Measurements from ENCODE around the gene KRT85.
"Not testable (repeated sequence)": the region's sequence is repeated elsewhere in the genome, so short reads cannot be mapped to it uniquely, and the experiment has no call there.

The KRT85 gene

DNA sequence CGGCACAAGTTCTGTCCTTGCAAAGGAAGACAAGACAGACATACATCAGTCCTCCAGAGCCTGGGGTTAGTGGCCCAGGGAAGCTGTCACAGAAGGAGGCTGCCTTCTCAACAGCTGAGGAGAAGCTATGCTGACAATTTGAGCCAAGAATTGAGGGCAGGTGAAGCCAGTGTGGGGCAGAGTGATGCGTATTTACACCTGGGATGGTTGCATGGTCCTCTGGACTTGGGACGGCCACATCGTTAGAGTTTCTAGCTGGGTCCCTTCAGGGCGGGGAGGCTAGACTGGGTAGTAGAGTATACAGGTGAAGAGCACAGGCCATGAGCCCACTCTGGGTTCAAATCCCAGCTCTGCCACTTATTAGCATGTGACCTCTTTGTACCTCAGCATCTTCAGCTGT, 16.5 kb downstream of the KRT85 start:
- no peak overlapping the region for H3K4me3 ChIP-seq (ENCODE audit: low read depth, low read length)

DNA sequence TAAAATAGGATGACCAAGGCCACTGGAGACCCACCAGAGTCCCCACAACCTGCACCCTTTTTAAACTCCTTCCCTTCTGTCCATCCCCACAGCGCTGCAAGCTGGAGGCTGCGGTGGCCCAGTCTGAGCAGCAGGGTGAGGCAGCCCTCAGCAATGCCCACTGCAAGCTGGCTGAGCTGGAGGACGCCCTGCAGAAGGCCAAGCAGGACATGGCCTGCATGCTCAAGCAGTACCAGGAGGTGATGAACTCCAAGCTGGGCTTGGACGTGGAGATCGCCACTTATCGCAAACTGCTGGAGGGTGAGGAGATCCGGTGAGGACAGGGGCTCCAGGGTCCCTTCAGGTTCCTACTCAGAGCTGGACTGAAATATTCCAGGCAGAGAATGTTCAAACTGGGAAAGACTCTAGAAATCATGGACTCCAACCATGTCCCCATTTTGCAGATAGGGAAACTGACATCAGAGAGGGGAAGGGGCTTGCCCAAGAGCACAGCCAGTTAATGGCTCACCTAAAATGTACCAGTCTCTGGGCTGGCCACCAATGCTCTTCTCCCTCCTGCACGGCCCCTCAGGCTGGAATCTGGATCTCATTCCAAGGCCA, 17.2 kb downstream of the KRT85 start:
- H3K4me3 ChIP-seq (ENCODE audit: low read depth, low read length), result no peak overlapping the region

DNA sequence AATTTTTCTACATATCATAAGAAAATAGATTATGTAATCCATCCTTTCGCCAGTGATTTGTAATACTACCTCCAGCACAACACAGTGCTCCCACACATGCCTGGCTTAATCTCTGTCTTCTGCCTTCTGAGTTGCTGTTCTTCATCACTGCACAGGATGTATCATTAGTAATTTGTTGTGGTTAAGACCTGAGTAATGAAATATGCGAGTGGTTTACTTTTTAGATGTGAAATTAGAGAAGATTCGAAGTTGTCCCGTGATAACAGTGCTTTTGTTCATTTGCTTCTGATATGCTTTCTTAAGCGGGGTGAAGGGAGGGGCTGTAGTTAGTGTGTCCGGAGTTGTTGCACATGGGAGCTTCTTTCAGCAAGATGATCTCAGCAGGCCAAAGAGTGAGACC, 18.1 kb downstream of the KRT85 start:
- H3K4me3 ChIP-seq (ENCODE audit: low read depth, low read length), result no peak overlapping the region

DNA sequence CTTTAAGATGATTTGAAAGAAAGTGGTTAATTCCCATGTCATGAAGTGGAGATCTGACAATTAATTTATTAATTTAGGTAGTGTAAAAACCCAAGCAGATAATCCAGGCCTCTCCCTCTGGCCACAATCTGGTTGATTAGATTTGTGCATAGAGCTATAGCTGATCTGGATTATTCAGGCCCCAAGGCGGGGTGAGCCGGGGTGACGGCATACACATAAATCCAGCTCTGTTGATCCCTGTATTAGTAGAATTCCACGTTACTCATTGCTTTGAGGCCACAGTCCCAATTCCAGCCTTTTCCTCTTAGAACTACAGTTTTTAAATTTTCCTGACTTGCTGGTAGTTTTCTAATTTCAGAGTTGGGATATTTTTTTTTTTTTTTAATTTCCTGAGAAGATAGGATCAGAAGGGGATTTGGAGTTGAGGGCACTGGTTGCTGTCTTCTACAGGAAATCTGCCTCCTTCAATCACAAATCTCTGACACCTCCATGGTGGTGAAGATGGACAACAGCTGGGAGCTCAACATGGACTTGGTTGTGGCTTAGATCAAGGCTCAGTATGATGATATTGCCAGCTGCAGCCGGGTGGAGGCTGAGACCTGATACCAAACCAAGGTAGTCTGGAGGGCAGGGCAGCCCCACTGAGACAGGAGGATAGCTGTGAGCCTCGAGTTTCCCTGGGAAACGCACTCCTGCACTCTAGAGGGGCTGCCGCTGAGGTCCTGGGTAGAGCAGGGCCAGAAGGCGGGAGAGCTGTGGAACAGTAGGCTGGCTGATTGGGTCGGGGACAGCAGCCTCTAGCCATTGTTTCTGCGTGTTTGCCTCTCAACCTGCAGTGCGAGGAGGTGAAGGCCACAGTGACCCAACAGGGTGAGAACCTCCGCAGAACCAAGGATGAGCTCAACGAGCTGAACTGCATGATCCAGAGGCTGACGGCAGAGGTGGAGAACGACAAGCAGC, 19.4 kb downstream of the KRT85 start:
- H3K4me3 ChIP-seq (ENCODE audit: low read depth, low read length), result no peak overlapping the region

DNA sequence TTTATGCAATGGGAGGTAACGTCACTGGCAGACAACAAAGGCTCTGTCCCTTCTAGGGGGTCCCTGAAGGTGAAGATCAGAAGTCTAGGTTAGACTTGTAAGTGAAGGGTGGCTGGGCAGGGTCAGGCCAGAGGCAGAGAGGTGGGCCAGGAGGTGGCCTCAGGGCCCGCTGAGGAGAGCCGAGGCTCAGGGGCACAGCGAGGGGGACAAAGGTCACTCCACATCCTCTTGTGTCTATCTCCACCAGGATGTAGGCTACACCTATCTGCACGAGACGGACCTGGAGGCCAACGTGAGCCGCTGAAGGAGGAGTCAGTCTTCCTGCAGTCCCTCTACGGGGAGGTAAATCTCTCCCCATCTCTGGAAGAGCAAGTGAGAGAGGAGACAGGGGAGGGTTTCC, 20.3 kb downstream of the KRT85 start:
- H3K4me3 ChIP-seq (ENCODE audit: low read depth, low read length), result no peak overlapping the region

DNA sequence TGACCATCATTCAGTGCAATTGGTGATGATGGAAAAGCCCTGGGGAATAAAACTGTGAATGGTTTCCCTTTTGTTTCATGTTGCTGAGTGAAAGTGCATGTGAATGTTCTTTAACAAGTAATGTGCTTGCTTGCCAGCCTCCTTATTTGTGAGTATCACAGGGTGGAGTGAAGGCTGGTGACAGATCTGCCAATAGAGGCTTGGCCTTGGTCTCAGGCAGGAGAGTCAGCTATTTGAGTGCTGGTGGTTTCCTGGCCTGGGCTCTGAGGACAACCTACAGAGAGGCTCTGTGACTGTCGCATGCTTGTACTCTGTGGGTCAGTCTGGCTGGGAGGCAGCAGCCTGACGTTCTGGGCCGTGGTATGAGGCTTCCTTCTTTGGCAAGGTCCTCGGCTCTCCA, 20.7 kb downstream of the KRT85 start:
- H3K4me3 ChIP-seq (ENCODE audit: low read depth, low read length), result no peak overlapping the region

DNA sequence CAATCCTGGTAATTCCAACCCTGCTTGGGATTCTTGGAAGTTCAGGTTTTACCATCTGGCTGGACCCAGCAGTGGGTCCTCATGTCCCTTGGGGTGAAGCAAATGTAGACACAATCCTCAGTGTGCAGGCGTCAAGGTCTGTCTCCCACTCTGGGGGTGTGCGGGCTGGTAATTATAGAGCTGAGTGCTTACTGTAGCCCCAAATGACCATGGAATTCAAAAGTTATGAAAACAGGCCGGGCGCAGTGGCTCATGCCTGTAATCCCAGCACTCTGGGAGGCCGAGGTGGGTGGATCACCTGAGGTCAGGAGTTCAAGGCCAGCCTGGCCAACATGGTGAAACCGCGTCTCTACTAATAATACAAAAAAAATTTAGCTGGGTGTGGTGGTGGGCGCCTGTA, 22.2 kb downstream of the KRT85 start:
- H3K4me3 ChIP-seq (ENCODE audit: low read depth, low read length), result not testable (repeated sequence)

DNA sequence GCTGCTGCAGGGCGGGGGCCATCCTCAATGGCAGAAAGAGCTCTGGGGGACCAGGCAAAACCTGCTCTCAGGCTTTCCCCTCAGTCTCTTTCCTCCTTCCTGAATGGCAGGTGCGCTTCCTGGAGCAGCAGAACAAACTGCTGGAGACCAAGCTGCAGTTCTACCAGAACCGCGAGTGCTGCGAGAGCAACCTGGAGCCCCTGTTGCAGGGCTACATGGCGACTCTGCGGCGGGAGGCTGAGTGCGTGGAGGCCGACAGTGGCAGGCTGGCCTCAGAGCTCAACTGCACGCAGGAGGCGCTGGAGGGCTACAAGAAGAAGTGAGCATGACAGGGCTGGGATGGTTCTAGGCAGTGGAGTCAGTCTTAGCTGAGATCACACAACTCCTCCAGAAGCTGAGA, 23.2 kb downstream of the KRT85 start:
- H3K4me3 ChIP-seq (ENCODE audit: low read depth, low read length), result no peak overlapping the region

DNA sequence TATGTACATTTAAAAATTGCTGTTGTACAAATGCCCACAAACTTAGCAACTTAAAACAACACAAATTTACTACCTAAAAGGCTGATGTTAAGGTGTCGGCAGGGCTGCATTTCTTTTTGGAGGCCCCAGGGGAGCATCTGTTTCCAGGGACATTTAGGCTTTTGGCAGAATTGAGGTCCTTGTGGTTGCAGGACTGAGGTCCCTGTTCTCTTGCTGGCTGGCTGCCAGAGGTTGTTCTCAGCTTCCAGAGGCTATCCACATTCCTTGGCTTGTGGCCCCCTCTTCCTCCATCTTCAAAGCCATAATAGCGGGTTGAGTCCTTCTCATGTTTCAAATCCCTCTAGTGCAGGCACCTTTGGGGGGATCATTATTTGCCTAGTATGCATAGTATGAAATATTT, 23.7 kb downstream of the KRT85 start:
- H3K4me3 ChIP-seq (ENCODE audit: low read depth, low read length), result no peak overlapping the region

DNA sequence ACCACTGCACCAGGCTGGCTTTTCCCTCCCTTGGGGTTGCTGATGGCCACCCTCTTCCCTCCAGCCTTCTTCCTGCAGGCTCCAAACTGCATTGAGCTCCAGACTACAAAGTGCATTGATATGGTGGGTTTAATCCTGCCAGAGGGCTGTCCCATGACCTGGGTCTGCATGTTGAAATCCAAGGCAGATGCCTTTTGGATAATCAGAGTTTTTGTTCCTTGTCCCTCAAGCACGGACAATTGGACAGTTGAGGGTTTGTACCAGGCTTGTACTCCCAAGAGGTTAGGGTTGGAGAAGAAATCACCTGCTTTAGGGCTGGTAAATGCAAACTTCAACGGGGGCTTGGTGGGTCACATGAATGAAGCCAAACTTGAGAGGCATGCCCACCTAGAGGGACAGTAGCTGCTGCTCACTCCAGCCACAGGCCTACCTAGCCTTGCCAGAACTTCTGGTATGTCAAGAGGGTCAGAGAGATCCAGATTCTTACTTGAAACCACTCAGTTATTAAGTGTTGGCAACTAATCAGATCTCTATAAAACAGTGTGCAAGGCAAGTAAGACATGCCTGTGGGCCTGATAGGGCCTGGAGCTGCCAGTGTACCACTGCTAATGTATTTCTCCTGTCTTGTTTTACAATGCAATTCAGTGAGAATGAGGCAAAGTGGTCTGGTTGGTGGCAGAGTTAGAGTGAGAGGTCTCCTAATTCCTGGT, 24.3 kb downstream of the KRT85 start:
- no peak overlapping the region for H3K4me3 ChIP-seq (ENCODE audit: low read depth, low read length)

DNA sequence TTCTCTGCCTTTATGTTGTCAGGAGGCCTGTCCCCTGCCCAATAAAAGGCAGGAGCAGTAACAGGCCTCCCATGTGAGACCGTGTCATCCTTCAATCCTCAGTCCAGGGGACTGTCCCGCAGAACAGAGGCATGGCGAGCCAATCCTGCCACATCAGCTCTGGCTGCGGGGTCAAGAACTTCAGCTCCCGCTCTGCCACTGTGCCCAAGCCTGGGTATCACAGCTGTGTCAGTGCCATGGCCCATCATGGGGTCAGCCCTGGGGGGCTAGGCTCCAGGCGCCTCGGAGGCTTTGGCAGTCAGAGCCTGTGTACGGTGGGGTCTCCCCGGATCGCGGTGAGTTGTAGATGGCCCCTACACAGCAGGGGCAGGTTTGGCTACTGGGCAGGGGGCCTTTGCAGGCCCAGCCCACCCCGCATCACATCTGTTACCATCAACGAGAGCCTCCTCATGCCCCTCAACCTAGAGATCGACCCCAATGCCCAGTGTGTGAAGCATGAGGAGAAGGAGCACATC, 26.2 kb downstream of the KRT85 start:
- H3K4me3 ChIP-seq (ENCODE audit: low read depth, low read length), result no peak overlapping the region

DNA sequence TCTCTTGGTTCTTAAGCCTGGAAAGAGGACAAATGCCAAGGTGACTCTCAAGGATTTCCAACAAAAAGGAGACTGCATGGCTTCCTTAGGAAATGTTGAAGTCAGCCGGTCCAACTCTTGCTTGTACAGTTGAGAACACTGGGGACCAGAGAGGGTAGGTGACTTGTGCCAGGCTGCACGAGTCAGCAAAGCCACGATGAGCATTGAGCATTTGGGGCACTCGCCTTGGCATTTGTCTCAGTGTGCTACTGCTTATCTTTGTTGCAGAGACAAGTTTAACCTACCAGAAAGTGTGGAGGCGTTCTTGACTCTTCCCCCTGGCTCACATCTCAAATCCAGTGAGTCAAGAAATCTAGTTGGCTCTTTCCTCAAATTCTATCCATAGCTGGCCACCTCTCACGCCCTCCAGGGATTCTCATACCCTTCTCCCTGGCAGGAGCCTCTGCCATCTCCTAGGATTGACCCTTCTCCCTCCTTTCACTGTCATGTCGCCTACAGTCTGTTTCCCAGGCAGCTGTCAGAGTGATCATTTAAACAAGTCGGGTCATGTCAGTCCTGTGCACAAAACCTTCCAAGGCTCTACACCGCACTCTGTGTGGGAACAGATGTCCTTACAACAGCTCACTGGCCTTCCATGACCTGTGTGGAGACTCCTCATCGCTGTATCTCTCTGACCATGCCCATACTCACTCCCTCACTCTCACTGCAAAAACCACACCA, 28.9 kb downstream of the KRT85 start:
- H3K4me3 ChIP-seq (ENCODE audit: low read depth, low read length), result no peak overlapping the region

DNA sequence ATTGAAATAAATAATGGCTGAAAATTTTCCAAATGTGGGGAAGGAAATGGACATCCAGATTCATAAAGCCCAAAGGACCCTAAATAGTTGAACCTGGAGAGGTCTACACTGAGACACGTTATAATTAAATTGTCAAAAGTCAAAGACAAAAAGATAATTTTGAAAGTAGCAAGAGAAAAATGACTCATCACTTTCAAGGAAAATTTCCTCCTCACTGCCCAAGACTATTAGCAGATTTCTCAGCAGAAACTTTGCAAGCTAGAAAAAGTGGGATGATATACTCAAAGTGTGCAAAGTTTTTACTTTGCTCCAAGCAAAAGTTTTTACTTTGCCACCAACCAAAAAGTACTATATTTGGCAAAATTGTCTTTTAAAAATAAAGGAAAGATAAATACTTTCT, 30.2 kb downstream of the KRT85 start:
- no peak overlapping the region for H3K4me3 ChIP-seq (ENCODE audit: low read depth, low read length)

DNA sequence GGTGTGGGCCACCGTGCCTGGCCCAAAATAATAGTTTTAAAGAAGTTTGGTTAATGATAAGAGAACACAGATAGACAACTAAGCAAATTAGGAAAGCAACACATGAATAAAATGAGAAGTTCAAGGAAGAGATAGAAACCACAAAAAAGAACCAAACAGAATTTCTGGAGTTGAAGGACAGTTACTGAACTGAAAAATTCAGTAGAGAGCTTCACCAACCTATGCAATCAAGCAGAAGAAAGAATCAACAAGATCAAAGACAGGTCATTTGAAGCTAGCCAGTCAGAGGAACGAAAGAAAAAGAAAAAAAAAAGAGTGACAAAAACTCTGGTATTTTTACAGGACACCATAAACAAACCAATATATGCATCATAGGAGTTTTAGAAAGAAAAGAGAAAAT, 30.6 kb downstream of the KRT85 start:
- H3K4me3 ChIP-seq (ENCODE audit: low read depth, low read length), result no peak overlapping the region

DNA sequence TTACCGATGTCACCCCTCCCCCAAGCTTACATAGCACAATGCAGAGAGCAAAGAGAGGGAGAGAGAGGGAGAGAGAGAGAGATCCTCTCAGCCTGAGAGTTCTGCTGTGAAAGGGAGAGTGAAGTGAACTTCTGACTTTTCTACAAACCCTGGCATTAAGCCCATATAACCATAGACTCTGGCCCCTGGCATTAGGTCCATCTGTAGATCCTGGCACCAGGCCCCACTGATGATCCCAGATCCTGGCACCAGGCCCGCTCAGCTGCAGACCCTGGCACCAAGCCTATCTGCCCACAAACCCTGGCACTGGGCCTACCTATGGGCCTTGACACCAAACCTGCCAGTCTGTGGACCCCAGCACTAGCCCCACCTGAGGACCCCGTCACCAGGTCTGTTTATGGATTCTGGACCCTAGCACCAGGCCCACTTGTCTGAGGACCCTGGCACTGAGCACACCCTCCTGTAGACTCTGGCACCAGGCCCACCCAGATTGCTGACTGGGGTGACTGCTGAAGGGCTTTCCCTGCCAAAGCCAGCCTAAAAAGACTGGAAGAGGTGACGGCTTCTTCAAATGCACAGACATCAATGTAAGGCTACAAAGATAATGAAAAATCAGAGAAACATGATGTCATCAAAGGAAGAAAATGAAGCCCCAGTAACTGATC, 31.6 kb downstream of the KRT85 start:
- H3K4me3 ChIP-seq (ENCODE audit: low read depth, low read length), result no peak overlapping the region

DNA sequence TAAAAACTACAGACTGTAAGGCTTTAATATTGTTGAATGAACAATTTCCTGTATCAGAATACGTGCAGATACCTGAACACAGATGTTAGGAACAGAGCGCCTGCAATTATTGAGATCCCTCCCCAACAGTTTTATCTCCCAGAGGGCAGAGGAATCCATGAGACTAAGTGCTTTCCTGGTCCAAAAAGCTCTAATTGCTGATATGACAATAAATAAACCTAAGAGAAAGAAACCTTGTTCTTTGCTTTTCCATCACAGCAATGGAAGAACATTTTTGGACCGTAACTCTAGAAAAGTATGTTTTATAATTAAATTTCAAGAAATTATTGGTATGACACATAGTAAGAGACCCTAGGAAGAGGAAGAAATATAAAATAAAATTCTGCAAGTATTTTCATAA, 33.1 kb downstream of the KRT85 start:
- H3K4me3 ChIP-seq (ENCODE audit: low read depth, low read length), result no peak overlapping the region

DNA sequence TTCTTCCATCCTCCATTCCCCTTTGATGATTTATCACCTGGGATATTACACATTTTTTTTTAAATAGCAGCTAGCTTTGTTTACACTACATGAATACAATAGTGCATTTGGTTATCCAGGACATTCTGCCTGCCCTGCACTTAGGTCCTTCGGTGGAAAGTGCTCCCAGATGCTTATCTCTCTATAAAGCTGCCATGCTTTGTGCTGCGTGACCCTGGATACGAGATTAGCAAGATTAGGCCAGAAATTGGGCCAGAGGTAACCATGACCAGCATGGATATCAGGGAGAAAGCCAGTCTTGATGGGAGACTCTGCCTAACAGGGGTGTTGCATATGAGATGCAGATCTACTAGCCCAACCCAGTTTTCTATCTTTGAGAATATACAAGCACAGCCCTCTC, 34.0 kb downstream of the KRT85 start:
- H3K4me3 ChIP-seq (ENCODE audit: low read depth, low read length), result no peak overlapping the region

DNA sequence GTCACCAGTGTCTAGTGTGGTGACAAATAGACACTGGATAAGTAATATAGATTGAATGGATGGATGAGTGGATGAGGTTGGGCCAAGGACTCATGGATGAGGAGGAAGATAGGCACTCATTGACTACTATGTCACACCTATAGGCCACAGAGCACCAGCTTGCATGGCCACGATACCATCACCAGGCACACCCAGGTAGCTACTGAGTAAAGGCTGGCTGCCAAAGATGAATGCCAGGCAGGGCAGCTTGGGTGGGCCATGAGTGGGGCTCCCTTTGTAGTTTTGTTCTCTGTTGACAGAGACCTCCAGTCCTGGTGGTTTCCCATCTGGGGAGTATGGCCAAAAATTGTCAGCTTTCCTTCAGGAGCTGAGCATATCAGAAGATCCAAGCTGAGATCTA, 34.9 kb downstream of the KRT85 start:
- no peak overlapping the region for H3K4me3 ChIP-seq (ENCODE audit: low read depth, low read length)

DNA sequence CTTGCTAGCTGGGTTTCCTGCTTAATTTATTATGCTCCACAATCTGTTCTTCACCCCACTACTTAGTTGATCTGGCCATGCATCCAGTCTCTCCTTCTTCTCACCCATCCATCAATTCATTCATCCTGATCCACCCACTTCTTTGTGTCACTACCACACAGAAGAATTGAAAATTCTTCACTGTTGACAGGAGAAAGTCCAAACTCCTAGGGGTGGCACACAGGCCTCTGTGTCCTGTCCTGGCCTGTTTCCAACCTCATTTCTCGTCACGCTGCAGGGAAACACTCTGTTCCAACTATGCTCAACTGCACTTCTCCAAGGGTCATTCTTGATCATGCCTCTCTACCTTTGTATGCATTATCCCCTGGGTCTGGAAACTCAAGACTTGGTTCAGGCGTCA, 35.4 kb downstream of the KRT85 start:
- H3K4me3 ChIP-seq (ENCODE audit: low read depth, low read length), result no peak overlapping the region

DNA sequence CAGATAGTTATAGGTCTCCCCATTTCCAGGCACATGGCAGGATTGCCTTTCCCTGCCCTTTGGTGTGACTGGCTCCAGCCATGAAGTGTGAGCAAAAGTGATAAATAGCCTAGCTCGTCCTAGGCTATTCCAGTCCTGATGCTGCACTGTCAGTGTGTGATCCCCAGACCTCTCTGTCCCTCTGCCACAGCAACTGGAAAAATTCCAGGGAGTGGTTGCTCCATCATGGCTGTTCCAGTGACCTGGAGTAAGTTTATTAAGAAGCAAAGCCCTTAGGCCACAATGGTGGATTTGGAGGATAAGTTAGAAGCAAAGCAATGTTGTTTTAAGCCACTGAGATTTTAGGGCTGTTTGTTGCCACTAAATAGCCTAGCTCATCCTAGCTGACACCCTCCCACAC, 36.2 kb downstream of the KRT85 start:
- H3K4me3 ChIP-seq (ENCODE audit: low read depth, low read length), result no peak overlapping the region
